ENCODE data around the gene ITPR2. TPM values are rescaled to one million over a fixed set of nuclear protein-coding genes. Genes with fewer than 3 reads are reported as not detected.

The ITPR2 gene
- polyA plus RNA-seq, 1 of the 3 experiments (the other 2 are of a cell fraction): 2.3 TPM

GRCh38 chr12:26702741-26703140 lies 130.3 kb downstream of the ITPR2 start:
- CTCF ChIA-PET: interaction anchor here (0.6 to 3.1 kb wide), 7 partner anchors 11 to 587 kb away, joined by 3 to 24 read pairs (median 4); partner anchors contain the start of gene BHLHE41
- 88% methylated on average over 4 of the region's 4 CpGs for WGBS (ENCODE audit: low lambda C conversion rate)

More at GRCh38 chr12:26702741-26703140, 130.3 kb downstream of the ITPR2 start:
- POLR2A ChIA-PET: no interaction called here
- Histone ChIP-seq H2AFZ (ENCODE audit: low read depth) (no peak overlapping the region), H3K9me2 (no peaks in the 10 kb centered on the region), H3K4me1 (ENCODE audit: control insufficient read depth in 1 of 2, insufficient read depth in 2 of 2, low read depth in 1 of 2, low read length in 1 of 2) (peaks cover 8 to 20% of the 10 kb centered on the region in 2 experiments; a peak in 3 of 4 replicates), H3K27ac (ENCODE audit: low read depth in 2 of 2, low read length in 1 of 2) (no peak overlapping the region), H3K4me2 (no peak overlapping the region), H3K9me3 (no peaks in the 10 kb centered on the region), H3K36me3 (replicated peaks in 1 of 2; ENCODE audit: control insufficient read depth in 1 of 2, insufficient read depth in 2 of 2, low read length in 1 of 2) (peaks cover 0 to 6% of the 10 kb centered on the region in 2 experiments), H3K27me3 (ENCODE audit: insufficient read depth) (no peaks in the 10 kb centered on the region), H3K79me2 (ENCODE audit: insufficient read depth) (no peaks in the 10 kb centered on the region), H4K20me1 (ENCODE audit: insufficient read depth) (no peaks in the 10 kb centered on the region), H3F3A (replicated peaks; ENCODE audit: insufficient read depth) (no peaks in the 10 kb centered on the region), H3K4me3 (ENCODE audit: low read depth in 2 of 2, low read length in 1 of 2) (no peak overlapping the region), H3K9ac (no peak overlapping the region)
- no peak for TF ChIP-seq ZBTB33 (IDR thresholded peaks at IDR 0.05; ENCODE audit: borderline replicate concordance, low read depth)
- TF ChIP-seq USF1 (IDR thresholded peaks at IDR 0.05; ENCODE audit: borderline replicate concordance, low read depth): no peak
- no peak for TF ChIP-seq MXI1 (IDR thresholded peaks at IDR 0.05; ENCODE audit: low read depth, low read length)
- TF ChIP-seq GABPA (IDR thresholded peaks at IDR 0.05; ENCODE audit: low read depth): no peak
- TF ChIP-seq FOSL2 (IDR thresholded peaks at IDR 0.05; ENCODE audit: borderline replicate concordance, low read depth): no peak
- TF ChIP-seq CTCF (IDR thresholded peaks at IDR 0.05): no peak
- TF ChIP-seq RAD21 (IDR thresholded peaks at IDR 0.05; ENCODE audit: low read length): no peak
- TF ChIP-seq TEAD4 (IDR thresholded peaks at IDR 0.05; ENCODE audit: borderline replicate concordance, insufficient read depth): no peak
- TF ChIP-seq YY1 (IDR thresholded peaks at IDR 0.05; ENCODE audit: low read depth): no peak
- TF ChIP-seq NRF1 (IDR thresholded peaks at IDR 0.05; ENCODE audit: low read depth, low read length): no peak
- no peak for TF ChIP-seq REST (IDR thresholded peaks at IDR 0.05; ENCODE audit: low read depth, low read length)
- TF ChIP-seq GATA2 (CRISPR knock-in tag; IDR thresholded peaks at IDR 0.05): no peak
- TF ChIP-seq RXRA (IDR thresholded peaks at IDR 0.05; ENCODE audit: borderline replicate concordance, low read depth): no peak
- TF ChIP-seq PBX3 (IDR thresholded peaks at IDR 0.05): no peak
- TF ChIP-seq IRF3 (IDR thresholded peaks at IDR 0.05; ENCODE audit: low read depth, low read length): no peak
- TF ChIP-seq SIN3A (IDR thresholded peaks at IDR 0.05; ENCODE audit: borderline replicate concordance, low read depth, low read length): no peak
- TF ChIP-seq FOXJ3 (CRISPR knock-in tag; IDR thresholded peaks at IDR 0.05): no peak
- no peak for TF ChIP-seq CHD2 (IDR thresholded peaks at IDR 0.05; ENCODE audit: low read length, partially characterized antibody)
- no peak for TF ChIP-seq SMC3 (IDR thresholded peaks at IDR 0.05; ENCODE audit: low read depth, low read length)
- no peak for DNase-seq
